Caco-2 (cell line): Measurements from ENCODE around the gene NFKBIE. TPM values are rescaled to one million over a fixed set of nuclear protein-coding genes. Genes with fewer than 3 reads are reported as not detected.

Experiments
- BruUV-seq: library from RNA; stranded (reverse); fragments of 400-500 nt; replicated peaks from 2 replicates; lab custom pipeline; 2021; lab: Mats Ljungman, UMichigan
- CTCF ChIA-PET: fragments of 300-600 bp; sonication (Branson Sonifier 250); formaldehyde crosslinking; loops from one replicate; lab custom pipeline; 2022; ENCODE audit warnings: antibody characterized with exemption; lab: Charles Lee
- POLR2A ChIA-PET: fragments of 300-600 bp; sonication (Branson Sonifier 250); formaldehyde crosslinking; loops from one replicate; lab custom pipeline; 2022; ENCODE audit warnings: antibody characterized with exemption; lab: Charles Lee
- DNase-seq, 2 experiments: peaks; one replicate each; pipeline versions ENCODE4 v3.0.0 to v3.0.0-alpha.2; 2020 to 2022
- H3K27me3 ChIP-seq: replicated peaks from 2 replicates; pipeline ENCODE4 v1.6.0; 2011; ENCODE audit warnings: low read length; ENCODE audit not compliant: control insufficient read depth, insufficient read depth
- H3K36me3 ChIP-seq: 2 replicates; pipeline ENCODE4 v1.5.1; 2011; ENCODE audit warnings: low read length; ENCODE audit not compliant: control insufficient read depth, insufficient read depth
- H3K4me1 ChIP-seq: fragments of 250-450 bp; sonication (Bioruptor Pico); 2 replicates; pipeline ENCODE4 v1.5.1; 2020; ENCODE audit warnings: mild to moderate bottlenecking
- H3K4me3 ChIP-seq: 2 replicates; pipeline ENCODE4 v1.5.1; 2011; ENCODE audit warnings: low read depth, mild to moderate bottlenecking, control low read depth, low read length
- H3K9me3 ChIP-seq: fragments of 250-450 bp; sonication (Bioruptor Pico); 2 replicates; pipeline ENCODE4 v1.5.1; 2020; ENCODE audit warnings: mild to moderate bottlenecking, moderate library complexity
- H3K27ac Mint-ChIP-seq: one replicate; pipeline ENCODE4 v1.8.0; 2022; ENCODE audit warnings: mixed read lengths; ENCODE audit not compliant: unreplicated experiment
- H3K27me3 Mint-ChIP-seq: one replicate; pipeline ENCODE4 v1.8.0; 2022; ENCODE audit warnings: mixed read lengths; ENCODE audit not compliant: insufficient read depth, unreplicated experiment
- H3K36me3 Mint-ChIP-seq: one replicate; pipeline ENCODE4 v1.8.0; 2022; ENCODE audit warnings: mild to moderate bottlenecking, mixed read lengths; ENCODE audit not compliant: insufficient read depth, unreplicated experiment
- H3K4me1 Mint-ChIP-seq: one replicate; pipeline ENCODE4 v1.8.0; 2022; ENCODE audit warnings: low read depth, mixed read lengths; ENCODE audit not compliant: unreplicated experiment
- H3K4me3 Mint-ChIP-seq: one replicate; pipeline ENCODE4 v1.8.0; 2022; ENCODE audit warnings: mild to moderate bottlenecking, moderate library complexity, mixed read lengths; ENCODE audit not compliant: unreplicated experiment
- H3K9me3 Mint-ChIP-seq: one replicate; pipeline ENCODE4 v1.8.0; 2022; ENCODE audit warnings: mixed read lengths; ENCODE audit not compliant: unreplicated experiment
- intact Hi-C: fragments of 100-400 bp; cut with micrococcal nuclease; formaldehyde crosslinking; loops from one replicate; pipeline ENCODE4 v1.10.0; 2022; ENCODE audit not compliant: unreplicated experiment
- total RNA-seq: library from RNA; stranded (reverse); gene quantifications from 2 replicates; pipeline ENCODE4 v1.2.3, GENCODE V29; 2022
- TF ChIP-seq, protein P1 (sequence below), 2 experiments: fragments of 200-600 bp in 1 of 2; IDR thresholded peaks; 1 replicate in 1 of 2; 2 replicates in 1 of 2; pipeline versions ENCODE4 v1.5.1 to v1.8.0; 2011 to 2022; ENCODE audit warnings: antibody characterized with exemption in 1 of 2, control low read depth in 1 of 2, inconsistent platforms in 1 of 2, low read depth in 1 of 2, low read length in 1 of 2, mild to moderate bottlenecking in 1 of 2, moderate library complexity in 1 of 2; ENCODE audit not compliant: insufficient read depth in 1 of 2, severe bottlenecking in 1 of 2, unreplicated experiment in 1 of 2

Gene NFKBIE
- total RNA-seq, 1 experiment from 2014 or later, result 8.4 TPM

DNA sequence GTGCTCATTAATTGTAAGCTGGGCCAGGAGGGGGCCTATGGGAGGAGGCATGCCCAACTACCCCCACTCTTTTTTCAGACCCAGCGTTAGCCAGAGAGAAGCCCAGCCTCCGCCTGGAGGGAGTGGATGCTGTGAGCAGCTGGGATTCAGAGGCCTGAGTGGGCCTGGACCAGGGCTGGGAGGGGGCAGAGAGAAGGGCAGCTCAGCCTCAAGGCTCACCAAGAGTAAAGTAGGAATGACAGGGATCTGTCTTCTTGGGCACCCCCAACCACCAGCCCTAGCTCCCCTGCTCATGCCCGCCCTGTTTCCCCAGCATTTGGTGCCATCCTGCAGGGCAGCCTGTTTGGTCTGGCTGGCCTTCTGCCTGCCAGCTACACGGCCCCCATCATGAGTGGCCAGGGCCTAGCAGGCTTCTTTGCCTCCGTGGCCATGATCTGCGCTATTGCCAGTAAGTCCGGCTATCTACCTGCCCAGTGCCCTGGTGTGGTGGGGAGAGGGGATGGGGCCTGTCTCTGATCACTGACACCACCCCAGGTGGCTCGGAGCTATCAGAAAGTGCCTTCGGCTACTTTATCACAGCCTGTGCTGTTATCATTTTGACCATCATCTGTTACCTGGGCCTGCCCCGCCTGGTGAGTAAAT is 35.2 kb downstream of the NFKBIE start:
- TF ChIP-seq, protein P1, sequence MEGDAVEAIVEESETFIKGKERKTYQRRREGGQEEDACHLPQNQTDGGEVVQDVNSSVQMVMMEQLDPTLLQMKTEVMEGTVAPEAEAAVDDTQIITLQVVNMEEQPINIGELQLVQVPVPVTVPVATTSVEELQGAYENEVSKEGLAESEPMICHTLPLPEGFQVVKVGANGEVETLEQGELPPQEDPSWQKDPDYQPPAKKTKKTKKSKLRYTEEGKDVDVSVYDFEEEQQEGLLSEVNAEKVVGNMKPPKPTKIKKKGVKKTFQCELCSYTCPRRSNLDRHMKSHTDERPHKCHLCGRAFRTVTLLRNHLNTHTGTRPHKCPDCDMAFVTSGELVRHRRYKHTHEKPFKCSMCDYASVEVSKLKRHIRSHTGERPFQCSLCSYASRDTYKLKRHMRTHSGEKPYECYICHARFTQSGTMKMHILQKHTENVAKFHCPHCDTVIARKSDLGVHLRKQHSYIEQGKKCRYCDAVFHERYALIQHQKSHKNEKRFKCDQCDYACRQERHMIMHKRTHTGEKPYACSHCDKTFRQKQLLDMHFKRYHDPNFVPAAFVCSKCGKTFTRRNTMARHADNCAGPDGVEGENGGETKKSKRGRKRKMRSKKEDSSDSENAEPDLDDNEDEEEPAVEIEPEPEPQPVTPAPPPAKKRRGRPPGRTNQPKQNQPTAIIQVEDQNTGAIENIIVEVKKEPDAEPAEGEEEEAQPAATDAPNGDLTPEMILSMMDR (IDR thresholded peaks at IDR 0.05; ENCODE audit: insufficient read depth in 1 of 2, low read depth in 1 of 2, low read length in 1 of 2, severe bottlenecking in 1 of 2, unreplicated experiment in 1 of 2), result no peak
- peaks cover 30% of the 10 kb centered on the region for H3K4me1 ChIP-seq
- no peak for DNase-seq
- H3K9me3 ChIP-seq, result no peaks in the 10 kb centered on the region
- Mint-ChIP-seq H3K4me3 (no peak overlapping the region), H3K9me3 (no peaks in the 10 kb centered on the region), H3K4me1 (peaks cover 17% of the 10 kb centered on the region), H3K27me3 (no peaks in the 10 kb centered on the region), H3K36me3 (peaks cover 11% of the 10 kb centered on the region), H3K27ac (no peak overlapping the region)
- POLR2A ChIA-PET, result no interaction called here
- intact Hi-C loops, result no loop called here
- CTCF ChIA-PET, result no interaction called here
- no TSS peak for BruUV-seq
- H3K4me3 ChIP-seq, result no peak overlapping the region
- H3K36me3 ChIP-seq, result no peaks in the 10 kb centered on the region
- no peaks in the 10 kb centered on the region for H3K27me3 ChIP-seq

- Histone ChIP-seq H3K9me3 (no peaks in the 10 kb centered on the region), H3K27me3 (no peaks in the 10 kb centered on the region), H3K36me3 (no peaks in the 10 kb centered on the region), H3K4me3 (no peak overlapping the region), H3K4me1 (peaks cover 31% of the 10 kb centered on the region)
- peaks cover 16% of the 10 kb centered on the region for H3K4me1 Mint-ChIP-seq
- TF ChIP-seq, protein P1 (IDR thresholded peaks at IDR 0.05; ENCODE audit: insufficient read depth in 1 of 2, low read depth in 1 of 2, low read length in 1 of 2, severe bottlenecking in 1 of 2, unreplicated experiment in 1 of 2), result no peak
- DNase-seq, result no peak
- intact Hi-C loops, result no loop called here
- ChIA-PET CTCF (no interaction called here), POLR2A (no interaction called here)
- H3K36me3 Mint-ChIP-seq, result peaks cover 11% of the 10 kb centered on the region
- no TSS peak for BruUV-seq
- H3K9me3 Mint-ChIP-seq, result no peaks in the 10 kb centered on the region
- no peak overlapping the region for H3K4me3 Mint-ChIP-seq
- no peak overlapping the region for H3K27ac Mint-ChIP-seq
- H3K27me3 Mint-ChIP-seq, result no peaks in the 10 kb centered on the region
Measured at GRCh38 chr6:44229376-44230033, 35.8 kb downstream of the NFKBIE start.

DNA sequence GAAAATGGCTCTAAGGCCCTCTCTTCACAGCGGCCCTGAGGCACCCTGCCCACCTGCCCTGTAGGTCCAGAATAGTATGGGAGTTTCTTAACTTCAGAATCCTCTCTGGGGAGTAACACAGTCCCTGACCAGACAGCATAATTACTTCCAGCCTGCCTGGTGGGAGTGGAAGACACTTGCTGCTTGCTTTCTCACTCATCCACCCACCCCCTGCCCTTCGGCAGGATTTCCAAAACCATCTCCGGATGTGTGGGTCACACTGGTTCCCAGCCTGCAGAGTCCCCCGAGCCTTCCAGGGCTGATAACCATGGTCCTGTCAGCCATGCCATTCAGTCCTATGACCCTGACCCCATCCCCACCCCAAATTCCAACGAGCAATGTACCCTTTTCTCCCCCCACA is 36.5 kb downstream of the NFKBIE start:
- BruUV-seq, result no TSS peak
- intact Hi-C loops, result no loop called here
- Histone ChIP-seq H3K4me3 (no peak overlapping the region), H3K27me3 (no peaks in the 10 kb centered on the region), H3K4me1 (peaks cover 33% of the 10 kb centered on the region), H3K9me3 (no peaks in the 10 kb centered on the region), H3K36me3 (no peaks in the 10 kb centered on the region)
- Mint-ChIP-seq H3K4me3 (no peak overlapping the region), H3K27me3 (no peaks in the 10 kb centered on the region), H3K27ac (no peak overlapping the region), H3K4me1 (peaks cover 9% of the 10 kb centered on the region), H3K36me3 (peaks cover 11% of the 10 kb centered on the region), H3K9me3 (no peaks in the 10 kb centered on the region)
- ChIA-PET CTCF (no interaction called here), POLR2A (no interaction called here)
- TF ChIP-seq, protein P1 (IDR thresholded peaks at IDR 0.05; ENCODE audit: insufficient read depth in 1 of 2, low read depth in 1 of 2, low read length in 1 of 2, severe bottlenecking in 1 of 2, unreplicated experiment in 1 of 2), result no peak
- DNase-seq, result no peak
